Panc1 (cell line): ENCODE data around the gene PGGHG. TPM values are rescaled to one million over a fixed set of nuclear protein-coding genes. Genes with fewer than 3 reads are reported as not detected.
"Not testable (repeated sequence)": the region's sequence is repeated elsewhere in the genome, so short reads cannot be mapped to it uniquely, and the experiment has no call there.

ENCODE experiments used
- ATAC-seq: fragments of 200-7000 bp; cut with Tn5 transposase; 2 replicates; pipeline ENCODE4 v1.9.1; 2020; ENCODE audit warnings: mild to moderate bottlenecking, moderate library complexity
- BruUV-seq: library from RNA; stranded (reverse); fragments of 400-500 nt; replicated peaks from 2 replicates; lab custom pipeline; 2021; lab: Mats Ljungman, UMichigan
- CTCF ChIA-PET: fragments of 300-600 bp; sonication (Branson Sonifier 250); formaldehyde crosslinking; loops from one replicate; lab custom pipeline; 2022; ENCODE audit warnings: antibody characterized with exemption; lab: Charles Lee
- POLR2A ChIA-PET: fragments of 300-600 bp; sonication (Branson Sonifier 250); formaldehyde crosslinking; loops from one replicate; lab custom pipeline; 2022; ENCODE audit warnings: antibody characterized with exemption; lab: Charles Lee
- DNase-seq: peaks from one replicate; pipeline ENCODE4 v3.0.0-alpha.2; 2010; ENCODE audit warnings: low read depth, low spot score
- H3K27ac ChIP-seq: 2 replicates; pipeline ENCODE4 v1.5.1; 2011; ENCODE audit warnings: mild to moderate bottlenecking, low read length, inconsistent platforms
- H3K27me3 ChIP-seq: fragments of 200-500 bp; sonication (Bioruptor generic); 2 replicates; pipeline ENCODE4 v1.6.0; 2014; ENCODE audit warnings: low read length, inconsistent platforms; ENCODE audit not compliant: control insufficient read depth, insufficient read depth
- H3K36me3 ChIP-seq: fragments of 200-500 bp; sonication (Bioruptor generic); 2 replicates; pipeline ENCODE4 v1.5.1; 2014; ENCODE audit warnings: inconsistent platforms, mild to moderate bottlenecking, low read length, moderate library complexity; ENCODE audit not compliant: control insufficient read depth, insufficient read depth
- H3K4me1 ChIP-seq: 2 replicates; pipeline ENCODE4 v1.5.1; 2011; ENCODE audit warnings: inconsistent platforms, mild to moderate bottlenecking, low read length, moderate library complexity; ENCODE audit not compliant: control insufficient read depth, insufficient read depth
- H3K4me3 ChIP-seq, 2 experiments: 2 replicates each; pipeline ENCODE4 v1.5.1; 2011 to 2012; ENCODE audit warnings: low read depth in 2 of 2, low read length in 2 of 2, mild to moderate bottlenecking in 2 of 2, inconsistent platforms in 1 of 2, moderate library complexity in 1 of 2
- H3K9me3 ChIP-seq: fragments of 200-500 bp; sonication (Bioruptor generic); 2 replicates; pipeline ENCODE4 v1.5.1; 2014; ENCODE audit warnings: low read depth, mild to moderate bottlenecking, inconsistent platforms, low read length, moderate library complexity; ENCODE audit not compliant: control insufficient read depth, insufficient read depth
- POLR2AphosphoS5 ChIP-seq: IDR thresholded peaks from 2 replicates; pipeline ENCODE4 v1.6.1; 2012; ENCODE audit warnings: mild to moderate bottlenecking, low read depth, low read length, moderate library complexity
- SIN3A ChIP-seq: IDR thresholded peaks from 2 replicates; pipeline ENCODE4 v1.6.1; 2012; ENCODE audit warnings: low read depth, mild to moderate bottlenecking, low read length, moderate library complexity, borderline replicate concordance; ENCODE audit not compliant: insufficient read depth
- TCF7L2 ChIP-seq: IDR thresholded peaks from 2 replicates; pipeline ENCODE4 v1.6.1; 2011; ENCODE audit warnings: mild to moderate bottlenecking, low read depth, low read length, inconsistent platforms
- in situ Hi-C: cut with HindIII; loops from 2 replicates; pipeline ENCODE4 v1.10.0; 2016; ENCODE audit warnings: low sequenced_read_pairs, low pct_unique_long_range_greater_than_20kb
- intact Hi-C: fragments of 100-400 bp; cut with micrococcal nuclease; formaldehyde crosslinking; loops from one replicate; pipeline ENCODE4 v1.10.0; 2022; ENCODE audit not compliant: unreplicated experiment
- total RNA-seq: library from RNA; stranded (reverse); gene quantifications from one replicate; pipeline ENCODE4 v1.2.1, GENCODE V29; 2021; ENCODE audit not compliant: unreplicated experiment
- TF ChIP-seq, protein P1 (sequence below): fragments of 450-650 bp; IDR thresholded peaks from 2 replicates; pipeline ENCODE4 v1.5.1; 2017; ENCODE audit warnings: mild to moderate bottlenecking
- TF ChIP-seq, protein P2 (sequence below), 2 experiments: IDR thresholded peaks; 2 replicates each; pipeline ENCODE4 v1.6.1; 2011 to 2012; ENCODE audit warnings: low read depth in 2 of 2, control low read depth in 1 of 2, low read length in 1 of 2, mild to moderate bottlenecking in 1 of 2, moderate library complexity in 1 of 2; ENCODE audit not compliant: insufficient read depth in 1 of 2

PGGHG gene
- total RNA-seq, 1 experiment from 2014 or later = 115 TPM

DNA sequence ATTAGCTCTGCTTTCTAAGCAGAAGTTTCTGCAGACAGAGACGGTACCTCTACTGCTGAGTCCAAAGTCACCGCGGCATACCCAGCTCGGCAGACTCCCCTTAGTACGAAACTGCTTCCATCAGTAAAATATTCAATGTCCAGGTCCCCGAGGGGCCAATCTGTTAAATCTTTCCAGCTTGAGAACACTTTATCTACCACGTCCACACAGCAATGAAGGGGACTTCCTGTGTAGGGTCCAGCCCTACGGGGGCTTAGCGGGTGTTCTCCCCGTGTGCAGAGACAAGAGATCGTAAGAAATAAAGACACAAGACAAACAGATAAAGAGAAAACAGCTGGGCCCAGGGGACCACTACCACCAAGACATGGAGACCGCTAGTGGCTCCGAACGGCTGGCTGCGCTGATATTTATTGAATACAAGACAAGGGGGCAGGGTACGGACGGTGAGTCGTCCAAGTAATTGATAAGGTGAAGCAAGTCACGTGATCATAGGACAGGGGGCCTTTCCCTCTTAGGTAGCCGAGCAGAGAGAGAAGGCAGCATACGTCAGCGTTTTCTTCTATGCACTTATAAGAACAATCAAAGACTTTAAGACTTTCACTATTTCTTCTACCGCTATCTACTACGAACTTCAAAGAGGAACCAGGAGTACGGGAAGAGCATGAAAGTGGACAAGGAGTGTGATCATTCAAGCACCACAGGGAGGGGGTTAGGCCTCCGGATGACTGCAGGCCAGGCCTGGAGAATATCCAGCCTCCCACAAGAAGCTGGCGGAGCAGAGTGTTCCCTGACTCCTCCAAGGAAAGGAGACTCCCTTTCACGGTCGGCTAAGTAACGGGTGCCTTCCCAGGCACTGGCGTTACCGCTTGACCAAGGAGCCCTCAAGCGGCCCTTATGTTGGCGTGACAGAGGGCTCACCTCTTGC is 35.9 kb downstream of the PGGHG start:
- H3K36me3 ChIP-seq, H3K27me3 ChIP-seq, ATAC-seq, in situ Hi-C loops, H3K4me3 ChIP-seq, DNase-seq, CTCF ChIA-PET, H3K9me3 ChIP-seq, BruUV-seq, intact Hi-C loops: not testable (repeated sequence)
- Histone ChIP-seq H3K4me1 (peaks cover 32% of the 10 kb centered on the region), H3K27ac (peak overlapping the region; percentile 53)
- POLR2A ChIA-PET = interaction anchor here (0.8 to 1.3 kb wide), 3 partner anchors 15 to 77 kb away, joined by 3 to 5 read pairs (median 3); no protein-coding TSS in a partner anchor

DNA sequence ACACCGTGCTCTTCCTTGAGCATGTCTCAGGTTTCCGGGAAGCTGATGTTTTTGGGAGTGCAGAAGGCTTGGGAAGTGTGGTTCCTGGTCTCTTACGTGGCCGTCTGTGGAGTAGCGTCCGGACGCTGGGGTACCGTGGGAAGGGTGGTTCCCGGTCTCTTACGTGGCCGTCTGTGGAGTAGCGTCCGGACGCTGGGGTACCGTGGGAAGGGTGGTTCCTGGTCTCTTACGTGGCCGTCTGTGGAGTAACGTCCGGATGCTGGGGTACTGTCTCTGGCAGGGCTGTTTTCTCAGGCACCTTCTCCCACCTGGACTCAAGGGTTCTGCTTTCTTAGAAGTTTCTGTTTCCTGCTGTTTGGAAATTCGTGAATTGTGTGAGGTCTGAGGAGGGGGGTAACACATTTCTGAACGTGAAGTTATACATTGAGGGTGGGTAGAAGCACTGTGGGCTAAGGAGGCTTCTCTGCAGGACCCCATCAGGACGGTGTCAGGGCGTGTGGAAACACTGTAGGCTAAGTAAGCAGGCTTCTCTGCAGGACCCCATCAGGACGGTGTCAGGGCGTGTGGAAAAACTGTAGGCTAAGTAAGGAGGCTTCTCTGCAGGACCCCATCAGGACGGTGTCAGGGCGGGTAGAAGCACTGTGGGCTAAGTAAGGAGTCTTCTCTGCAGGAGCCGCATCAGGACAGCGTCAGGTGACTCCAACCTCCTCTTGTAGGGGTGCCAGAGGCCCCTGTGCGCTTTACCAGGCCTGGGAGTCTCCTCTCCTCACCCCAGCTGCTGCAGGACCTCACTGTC is 37.1 kb downstream of the PGGHG start:
- CTCF ChIA-PET = no interaction called here
- no peaks in the 10 kb centered on the region for H3K9me3 ChIP-seq
- POLR2A ChIA-PET = interaction anchor here (0.8 kb wide), 1 partner anchor 78 kb away, joined by 5 read pairs; no protein-coding TSS in a partner anchor
- peak overlapping the region; percentile 62 for H3K27ac ChIP-seq
- ATAC-seq (peak; percentile 48), DNase-seq (no peak)
- no peak overlapping the region for H3K4me3 ChIP-seq
- H3K4me1 ChIP-seq = peaks cover 32% of the 10 kb centered on the region
- BruUV-seq = no TSS peak
- no peaks in the 10 kb centered on the region for H3K27me3 ChIP-seq
- TF ChIP-seq, protein P1, sequence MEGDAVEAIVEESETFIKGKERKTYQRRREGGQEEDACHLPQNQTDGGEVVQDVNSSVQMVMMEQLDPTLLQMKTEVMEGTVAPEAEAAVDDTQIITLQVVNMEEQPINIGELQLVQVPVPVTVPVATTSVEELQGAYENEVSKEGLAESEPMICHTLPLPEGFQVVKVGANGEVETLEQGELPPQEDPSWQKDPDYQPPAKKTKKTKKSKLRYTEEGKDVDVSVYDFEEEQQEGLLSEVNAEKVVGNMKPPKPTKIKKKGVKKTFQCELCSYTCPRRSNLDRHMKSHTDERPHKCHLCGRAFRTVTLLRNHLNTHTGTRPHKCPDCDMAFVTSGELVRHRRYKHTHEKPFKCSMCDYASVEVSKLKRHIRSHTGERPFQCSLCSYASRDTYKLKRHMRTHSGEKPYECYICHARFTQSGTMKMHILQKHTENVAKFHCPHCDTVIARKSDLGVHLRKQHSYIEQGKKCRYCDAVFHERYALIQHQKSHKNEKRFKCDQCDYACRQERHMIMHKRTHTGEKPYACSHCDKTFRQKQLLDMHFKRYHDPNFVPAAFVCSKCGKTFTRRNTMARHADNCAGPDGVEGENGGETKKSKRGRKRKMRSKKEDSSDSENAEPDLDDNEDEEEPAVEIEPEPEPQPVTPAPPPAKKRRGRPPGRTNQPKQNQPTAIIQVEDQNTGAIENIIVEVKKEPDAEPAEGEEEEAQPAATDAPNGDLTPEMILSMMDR = no peak
- no peaks in the 10 kb centered on the region for H3K36me3 ChIP-seq
- intact Hi-C loops (no loop called here), in situ Hi-C loops (no loop called here)

DNA sequence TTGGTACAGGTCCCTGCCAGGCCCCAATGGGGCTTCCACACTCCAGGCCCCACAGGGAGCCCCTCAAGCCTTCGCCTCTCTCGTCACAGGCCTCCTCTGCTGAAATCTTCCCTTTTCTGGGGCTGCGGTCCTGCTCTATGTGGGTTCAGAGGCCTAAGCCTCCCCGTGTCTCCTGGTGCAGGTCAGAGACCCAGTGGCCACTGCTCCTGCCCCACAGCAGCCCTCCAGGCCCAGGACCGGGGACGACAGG is 37.6 kb downstream of the PGGHG start:
- POLR2A ChIA-PET = no interaction called here

More for the DNA sequence above, 37.6 kb downstream of the PGGHG start:
- in situ Hi-C loops = no loop called here
- Histone ChIP-seq H3K4me3 (no peak overlapping the region), H3K9me3 (no peaks in the 10 kb centered on the region), H3K27me3 (no peaks in the 10 kb centered on the region), H3K27ac (peak overlapping the region; percentile 62), H3K4me1 (peaks cover 32% of the 10 kb centered on the region), H3K36me3 (no peaks in the 10 kb centered on the region)
- BruUV-seq = no TSS peak
- DNase-seq = no peak
- TF ChIP-seq, protein P1 = no peak
- TF ChIP-seq, protein P2, sequence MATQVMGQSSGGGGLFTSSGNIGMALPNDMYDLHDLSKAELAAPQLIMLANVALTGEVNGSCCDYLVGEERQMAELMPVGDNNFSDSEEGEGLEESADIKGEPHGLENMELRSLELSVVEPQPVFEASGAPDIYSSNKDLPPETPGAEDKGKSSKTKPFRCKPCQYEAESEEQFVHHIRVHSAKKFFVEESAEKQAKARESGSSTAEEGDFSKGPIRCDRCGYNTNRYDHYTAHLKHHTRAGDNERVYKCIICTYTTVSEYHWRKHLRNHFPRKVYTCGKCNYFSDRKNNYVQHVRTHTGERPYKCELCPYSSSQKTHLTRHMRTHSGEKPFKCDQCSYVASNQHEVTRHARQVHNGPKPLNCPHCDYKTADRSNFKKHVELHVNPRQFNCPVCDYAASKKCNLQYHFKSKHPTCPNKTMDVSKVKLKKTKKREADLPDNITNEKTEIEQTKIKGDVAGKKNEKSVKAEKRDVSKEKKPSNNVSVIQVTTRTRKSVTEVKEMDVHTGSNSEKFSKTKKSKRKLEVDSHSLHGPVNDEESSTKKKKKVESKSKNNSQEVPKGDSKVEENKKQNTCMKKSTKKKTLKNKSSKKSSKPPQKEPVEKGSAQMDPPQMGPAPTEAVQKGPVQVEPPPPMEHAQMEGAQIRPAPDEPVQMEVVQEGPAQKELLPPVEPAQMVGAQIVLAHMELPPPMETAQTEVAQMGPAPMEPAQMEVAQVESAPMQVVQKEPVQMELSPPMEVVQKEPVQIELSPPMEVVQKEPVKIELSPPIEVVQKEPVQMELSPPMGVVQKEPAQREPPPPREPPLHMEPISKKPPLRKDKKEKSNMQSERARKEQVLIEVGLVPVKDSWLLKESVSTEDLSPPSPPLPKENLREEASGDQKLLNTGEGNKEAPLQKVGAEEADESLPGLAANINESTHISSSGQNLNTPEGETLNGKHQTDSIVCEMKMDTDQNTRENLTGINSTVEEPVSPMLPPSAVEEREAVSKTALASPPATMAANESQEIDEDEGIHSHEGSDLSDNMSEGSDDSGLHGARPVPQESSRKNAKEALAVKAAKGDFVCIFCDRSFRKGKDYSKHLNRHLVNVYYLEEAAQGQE (IDR thresholded peaks at IDR 0.05; ENCODE audit: insufficient read depth in 1 of 2, low read depth in 2 of 2, low read length in 1 of 2) = no peak
- TF ChIP-seq SIN3A = no peak
- no peak for TF ChIP-seq TCF7L2
- no peak for TF ChIP-seq POLR2AphosphoS5
- CTCF ChIA-PET = no interaction called here
- intact Hi-C loops = no loop called here
- no peak; the same call in 1 of the 2 replicates for ATAC-seq
